HCT116 (cell line): ENCODE results near the gene SPOPL. TPM values are rescaled to one million over a fixed set of nuclear protein-coding genes. Genes with fewer than 3 reads are reported as not detected.

Experiments used
- ATAC-seq: fragments of 200-7000 bp; cut with Tn5 transposase; 2 replicates; pipeline ENCODE4 v1.9.1; 2020; ENCODE audit warnings: mild to moderate bottlenecking, moderate library complexity
- BruUV-seq: library from RNA; stranded (reverse); fragments of 400-500 nt; replicated peaks from 2 replicates; lab custom pipeline; 2021; lab: Mats Ljungman, UMichigan
- CTCF ChIA-PET: fragments of 300-600 bp; sonication (Branson Sonifier 250); formaldehyde crosslinking; loops from one replicate; lab custom pipeline; 2021; ENCODE audit warnings: antibody characterized with exemption; lab: Charles Lee
- POLR2A ChIA-PET: fragments of 300-600, 350-600 bp; sonication (Branson Sonifier 250); formaldehyde crosslinking; loops from one replicate; lab custom pipeline; 2021; ENCODE audit warnings: antibody characterized with exemption; lab: Charles Lee
- RAD21 ChIA-PET, 2 experiments: fragments of 300-600 bp; sonication (Branson Sonifier 250); formaldehyde crosslinking; loops; one replicate each; lab custom pipeline; 2023; ENCODE audit warnings: low total read pairs in 2 of 2; ENCODE audit not compliant: uncharacterized antibody in 2 of 2, unreplicated experiment in 2 of 2, low non-redundant PET in 1 of 2; lab: Charles Lee
- DNase-seq: peaks from one replicate; pipeline ENCODE4 v3.0.0-alpha.2; 2010; ENCODE audit warnings: low read depth, low spot score
- H2AFZ ChIP-seq: fragments of 200-600 bp; shearing (Covaris generic), sonication (generic); 2 replicates; pipeline ENCODE4 v1.6.1; 2017; ENCODE audit warnings: low read depth, mixed run types, mixed read lengths, antibody characterized with exemption, low read length; ENCODE audit not compliant: poor library complexity, severe bottlenecking
- H3K27ac ChIP-seq: 2 replicates; pipeline ENCODE4 v1.5.1; 2012; ENCODE audit warnings: low read depth, low read length
- H3K27me3 ChIP-seq: fragments of 200-600 bp; sonication (generic); 2 replicates; pipeline ENCODE4 v1.6.1; 2016; ENCODE audit warnings: mixed run types, low read length, mixed read lengths; ENCODE audit not compliant: insufficient read depth
- H3K36me3 ChIP-seq, 2 experiments: fragments of 200-500 bp in 1 of 2; fragments of 200-600 bp in 1 of 2; sonication (Bioruptor generic) in 1 of 2; sonication (generic) in 1 of 2; 2 replicates each; pipeline versions ENCODE4 v1.5.1 to v1.6.1; 2014 to 2016; ENCODE audit warnings: low read length in 2 of 2, inconsistent platforms in 1 of 2, mixed read lengths in 1 of 2, mixed run types in 1 of 2; ENCODE audit not compliant: insufficient read depth in 2 of 2, control insufficient read depth in 1 of 2
- H3K4me1 ChIP-seq, 2 experiments: fragments of 200-600 bp in 1 of 2; sonication (generic) in 1 of 2; 2 replicates each; pipeline versions ENCODE4 v1.5.1 to v1.6.1; 2012 to 2017; ENCODE audit warnings: low read length in 2 of 2, inconsistent platforms in 1 of 2, mild to moderate bottlenecking in 1 of 2, mixed read lengths in 1 of 2, mixed run types in 1 of 2, moderate library complexity in 1 of 2; ENCODE audit not compliant: insufficient read depth in 2 of 2, control insufficient read depth in 1 of 2
- H3K4me2 ChIP-seq: fragments of 200-600 bp; sonication (generic); 2 replicates; pipeline ENCODE4 v1.6.1; 2017; ENCODE audit warnings: mixed run types, low read length, mixed read lengths
- H3K4me3 ChIP-seq, 2 experiments: fragments of 200-600 bp in 1 of 2; sonication (generic) in 1 of 2; replicated peaks in 1 of 2; 2 replicates each; pipeline ENCODE4 v1.5.1; 2011 to 2016; ENCODE audit warnings: low read length in 2 of 2, control low read depth in 1 of 2, low read depth in 1 of 2, mild to moderate bottlenecking in 1 of 2, mixed read lengths in 1 of 2, mixed run types in 1 of 2
- H3K79me2 ChIP-seq: fragments of 200-600 bp; sonication (generic); 2 replicates; pipeline ENCODE4 v1.6.1; 2017; ENCODE audit warnings: mild to moderate bottlenecking, mixed run types, low read length, moderate library complexity, mixed read lengths; ENCODE audit not compliant: insufficient read depth
- H3K9ac ChIP-seq: fragments of 200-600 bp; sonication (generic); 2 replicates; pipeline ENCODE4 v1.6.1; 2016; ENCODE audit warnings: low read length, mixed read lengths
- H3K9me2 ChIP-seq: fragments of 200-600 bp; sonication (generic), shearing (Covaris generic); 2 replicates; pipeline ENCODE4 v1.6.1; 2017; ENCODE audit warnings: mixed run types, mild to moderate bottlenecking, moderate library complexity; ENCODE audit not compliant: insufficient read depth
- H3K9me3 ChIP-seq, 2 experiments: fragments of 200-500 bp in 1 of 2; fragments of 200-600 bp in 1 of 2; sonication (Bioruptor generic) in 1 of 2; sonication (generic) in 1 of 2; 2 replicates each; pipeline ENCODE4 v1.6.1; 2014 to 2017; ENCODE audit warnings: low read length in 2 of 2, mixed read lengths in 2 of 2, inconsistent platforms in 1 of 2, low read depth in 1 of 2, mild to moderate bottlenecking in 1 of 2, mixed run types in 1 of 2, moderate library complexity in 1 of 2; ENCODE audit not compliant: control insufficient read depth in 1 of 2, insufficient read depth in 1 of 2
- H4K20me1 ChIP-seq: fragments of 200-600 bp; sonication (generic), shearing (Covaris generic); 2 replicates; pipeline ENCODE4 v1.6.1; 2017; ENCODE audit warnings: mixed run types, mild to moderate bottlenecking, moderate library complexity; ENCODE audit not compliant: insufficient read depth
- CBX3 ChIP-seq: IDR thresholded peaks from 2 replicates; pipeline ENCODE4 v1.6.1; 2012; ENCODE audit warnings: low read depth
- CEBPB ChIP-seq: IDR thresholded peaks from 2 replicates; pipeline ENCODE4 v1.6.1; 2012; ENCODE audit warnings: low read depth
- CTCF ChIP-seq, 3 experiments: fragments of 200-600 bp in 1 of 3; sonication (generic) in 1 of 3; IDR thresholded peaks in 2 of 3; conservative IDR thresholded peaks in 1 of 3; 2 replicates each; pipeline ENCODE4 v1.5.1; 2012 to 2017; ENCODE audit warnings: low read depth in 2 of 3, low read length in 2 of 3, antibody characterized with exemption in 1 of 3, borderline replicate concordance in 1 of 3, control low read depth in 1 of 3, mild to moderate bottlenecking in 1 of 3, mixed read lengths in 1 of 3, mixed run types in 1 of 3, moderate library complexity in 1 of 3; ENCODE audit not compliant: insufficient read depth in 1 of 3
- EGR1 ChIP-seq: IDR thresholded peaks from 2 replicates; pipeline ENCODE4 v1.6.1; 2012; ENCODE audit warnings: low read depth
- EZH2 ChIP-seq: fragments of 200-600 bp; sonication (generic); IDR thresholded peaks from 2 replicates; pipeline ENCODE4 v1.6.1; 2017; ENCODE audit warnings: antibody characterized with exemption, mixed run types
- FOSL1 ChIP-seq: IDR thresholded peaks from 2 replicates; pipeline ENCODE4 v1.6.1; 2012; ENCODE audit warnings: low read depth
- RAD21 ChIP-seq: IDR thresholded peaks from 2 replicates; pipeline ENCODE4 v1.6.1; 2012; ENCODE audit warnings: low read depth, mild to moderate bottlenecking
- SIN3A ChIP-seq: IDR thresholded peaks from 2 replicates; pipeline ENCODE4 v1.6.1; 2012; ENCODE audit warnings: low read depth
- ZBTB33 ChIP-seq: IDR thresholded peaks from 2 replicates; pipeline ENCODE4 v1.6.1; 2011; ENCODE audit warnings: mild to moderate bottlenecking, low read length, moderate library complexity; ENCODE audit not compliant: insufficient replicate concordance; ENCODE audit errors: extremely low read depth
- ZFX ChIP-seq: fragments of 450-650 bp; IDR thresholded peaks from 2 replicates; pipeline ENCODE4 v1.6.1; 2017
- ZNF274 ChIP-seq: fragments of 200-500 bp; sonication (Bioruptor generic); IDR thresholded peaks from 2 replicates; pipeline ENCODE4 v1.6.1; 2014; ENCODE audit warnings: mild to moderate bottlenecking, low read depth, low read length, inconsistent platforms
- intact Hi-C: fragments of 100-400 bp; cut with micrococcal nuclease; formaldehyde crosslinking; loops from 2 replicates; pipeline ENCODE4 v1.10.0; 2022
- total RNA-seq: library from RNA; stranded (reverse); gene quantifications from one replicate; pipeline ENCODE4 v1.2.1, GENCODE V29; 2021; ENCODE audit not compliant: unreplicated experiment

SPOPL gene
- total RNA-seq, 1 experiment from 2014 or later, result 48.3 TPM

GRCh38 chr2:138512672-138513071, 11.1 kb downstream of the SPOPL start:
- intact Hi-C loops, result no loop called here
- Histone ChIP-seq H3K79me2 (peaks cover 98% of the 10 kb centered on the region), H3K27ac (no peak overlapping the region), H2AFZ (no peak overlapping the region), H3K4me1 (peaks cover 2 to 20% of the 10 kb centered on the region in 2 experiments; a peak in 2 of 4 replicates), H3K9ac (no peak overlapping the region), H3K27me3 (no peaks in the 10 kb centered on the region), H3K9me3 (no peaks in the 10 kb centered on the region), H4K20me1 (peaks cover 12% of the 10 kb centered on the region), H3K36me3 (no peaks in the 10 kb centered on the region), H3K9me2 (no peaks in the 10 kb centered on the region), H3K4me3 (no peak overlapping the region), H3K4me2 (no peak overlapping the region; the same call in 1 of the 2 replicates)
- no peak for DNase-seq
- no TSS peak for BruUV-seq
- ChIA-PET POLR2A (no interaction called here), CTCF (no interaction called here), RAD21 (no interaction called here)
- ATAC-seq, result no peak
- TF ChIP-seq EZH2 (no peak), CBX3 (no peak), CEBPB (no peak), RAD21 (no peak), SIN3A (no peak), FOSL1 (no peak), CTCF (IDR thresholded peaks at IDR 0.05 in 2 of 3, conservative IDR thresholded peaks at IDR 0.05 in 1 of 3; ENCODE audit: borderline replicate concordance in 1 of 3, insufficient read depth in 1 of 3, low read depth in 2 of 3, low read length in 2 of 3) (no peak), EGR1 (no peak), ZBTB33 (no peak), ZFX (no peak), ZNF274 (no peak)
